Activated CD4-positive, alpha-beta T cell treated with anti-CD3 and anti-CD28 coated beads, Interleukin-2, amount 10 ng/mL, durations not matched to agents 7 days and 5 days (primary cell): ENCODE results near the gene SMAD3. TPM values are rescaled to one million over a fixed set of nuclear protein-coding genes. Genes with fewer than 3 reads are reported as not detected.

Experiments
- CTCF ChIA-PET: fragments of 350-600 bp; sonication (Branson Sonifier 250); formaldehyde crosslinking; loops from one replicate; lab custom pipeline; 2021; ENCODE audit warnings: antibody characterized with exemption; lab: Charles Lee
- POLR2A ChIA-PET: fragments of 350-600 bp; sonication (Branson Sonifier 250); formaldehyde crosslinking; loops from one replicate; lab custom pipeline; 2021; ENCODE audit warnings: antibody characterized with exemption; lab: Charles Lee
- DNase-seq: peaks from one replicate; pipeline ENCODE4 v3.0.0-alpha.2; 2020
- H3K27ac Mint-ChIP-seq: one replicate; pipeline ENCODE4 v1.8.0; 2021; ENCODE audit warnings: mild to moderate bottlenecking, moderate library complexity, mixed read lengths
- H3K27me3 Mint-ChIP-seq: one replicate; pipeline ENCODE4 v1.8.0; 2021; ENCODE audit warnings: mixed read lengths
- H3K36me3 Mint-ChIP-seq: one replicate; pipeline ENCODE4 v1.8.0; 2021; ENCODE audit warnings: low read depth, mixed read lengths
- H3K4me1 Mint-ChIP-seq: one replicate; pipeline ENCODE4 v1.8.0; 2021; ENCODE audit warnings: mixed read lengths
- H3K4me3 Mint-ChIP-seq: one replicate; pipeline ENCODE4 v1.8.0; 2021; ENCODE audit warnings: mild to moderate bottlenecking, moderate library complexity, mixed read lengths
- H3K9me3 Mint-ChIP-seq: one replicate; pipeline ENCODE4 v1.8.0; 2021; ENCODE audit warnings: mixed read lengths
- total RNA-seq, 2 experiments: library from RNA; stranded (reverse); gene quantifications; one replicate each; pipeline ENCODE4 v1.2.3, GENCODE V29; 2021

Gene SMAD3
- total RNA-seq, 2 experiments from 2014 or later, result 81.6 to 83.9 TPM

DNA sequence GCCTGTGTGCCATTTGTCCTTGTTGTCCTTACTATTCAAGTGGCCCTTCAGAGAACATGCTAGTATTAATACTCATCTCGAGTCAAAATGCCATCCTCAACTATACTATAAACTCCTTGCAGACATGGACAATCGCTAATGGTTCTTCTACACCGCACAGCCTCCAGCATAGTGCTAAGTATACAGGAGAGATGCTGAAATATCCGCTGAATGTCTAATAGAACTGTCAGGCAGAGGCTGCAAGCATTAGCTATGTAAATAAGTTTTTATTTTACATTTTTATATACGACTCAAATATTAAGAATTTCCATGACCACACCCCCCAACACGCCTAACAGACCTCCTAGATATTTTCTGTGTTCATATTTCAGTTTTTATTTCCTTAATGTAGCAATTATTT is 149.7 kb downstream of the SMAD3 start:
- Mint-ChIP-seq H3K27me3 (no peaks in the 10 kb centered on the region), H3K4me3 (no peak overlapping the region), H3K36me3 (peaks cover 34% of the 10 kb centered on the region), H3K9me3 (no peaks in the 10 kb centered on the region), H3K4me1 (peaks cover 7% of the 10 kb centered on the region), H3K27ac (no peak overlapping the region)
- POLR2A ChIA-PET, result no interaction called here
- CTCF ChIA-PET, result no interaction called here
- no peak for DNase-seq

DNA sequence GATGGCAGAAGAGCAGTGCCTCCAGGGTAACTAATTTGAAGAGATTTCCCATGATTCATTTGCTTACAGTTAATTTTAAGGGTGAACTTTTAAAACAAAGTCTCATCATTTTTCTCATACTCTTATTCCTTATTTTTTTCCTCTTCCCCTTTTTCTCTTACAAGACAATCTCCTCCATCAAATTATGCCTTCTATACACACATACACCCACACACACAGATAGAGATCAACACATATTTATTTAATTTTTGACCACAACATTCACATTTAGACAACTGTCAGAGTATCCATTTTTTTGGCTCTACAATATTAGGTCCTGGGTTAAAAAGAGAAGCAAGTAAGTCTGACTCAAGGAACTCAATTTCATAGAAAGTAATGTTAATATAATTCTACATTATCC is 151.5 kb downstream of the SMAD3 start:
- Mint-ChIP-seq H3K9me3 (no peaks in the 10 kb centered on the region), H3K27me3 (no peaks in the 10 kb centered on the region), H3K27ac (no peak overlapping the region), H3K36me3 (peaks cover 40% of the 10 kb centered on the region), H3K4me3 (no peak overlapping the region), H3K4me1 (peaks cover 7% of the 10 kb centered on the region)
- ChIA-PET CTCF (no interaction called here), POLR2A (no interaction called here)
- no peak for DNase-seq

DNA sequence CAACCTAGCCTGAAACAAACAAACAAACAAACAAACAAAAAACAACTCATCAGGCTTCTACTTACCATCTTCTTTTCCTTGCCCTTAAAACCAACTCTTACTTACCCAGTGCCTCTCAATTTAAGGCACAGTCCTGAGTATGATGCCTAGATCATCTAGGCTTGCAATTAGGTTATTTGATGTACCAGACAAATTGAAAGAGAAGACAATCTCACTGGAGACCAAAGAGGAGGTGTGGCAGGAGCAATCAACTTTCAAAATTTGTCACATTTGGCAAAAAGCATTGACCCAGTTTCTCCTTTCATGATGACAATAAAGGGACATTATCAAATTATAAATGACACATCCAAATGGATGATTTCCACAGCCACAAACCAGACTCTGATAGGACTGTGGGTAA is 153.0 kb downstream of the SMAD3 start:
- H3K27ac Mint-ChIP-seq, result no peak overlapping the region
- no peak overlapping the region for H3K4me3 Mint-ChIP-seq
- no peak for DNase-seq
- ChIA-PET CTCF (no interaction called here), POLR2A (no interaction called here)
- peaks cover 7% of the 10 kb centered on the region for H3K4me1 Mint-ChIP-seq
- peaks cover 40% of the 10 kb centered on the region for H3K36me3 Mint-ChIP-seq
- H3K9me3 Mint-ChIP-seq, result no peaks in the 10 kb centered on the region
- H3K27me3 Mint-ChIP-seq, result no peaks in the 10 kb centered on the region

DNA sequence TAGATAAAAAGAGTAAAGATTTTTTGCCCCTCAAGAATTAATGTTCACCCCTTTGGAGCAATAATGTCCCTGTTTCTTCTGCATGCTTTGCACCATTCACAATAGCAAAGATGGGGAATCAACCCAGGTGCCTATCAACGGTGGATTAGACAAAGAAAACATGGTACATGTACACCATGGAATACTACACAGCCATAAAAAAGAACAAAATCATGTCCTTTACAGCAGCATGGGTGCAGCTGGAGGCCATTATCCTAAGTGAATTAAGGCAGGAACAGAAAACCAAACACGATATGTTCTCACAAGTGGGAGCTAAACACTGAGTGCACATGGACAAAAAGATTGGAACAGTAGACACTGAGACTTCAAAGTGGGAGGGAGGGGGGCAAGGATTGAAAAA is 153.9 kb downstream of the SMAD3 start:
- H3K36me3 Mint-ChIP-seq, result peaks cover 38% of the 10 kb centered on the region
- no peak overlapping the region for H3K27ac Mint-ChIP-seq
- ChIA-PET POLR2A (interaction anchor here (0.6 kb wide), 1 partner anchor 115 kb away, joined by 3 read pairs; no protein-coding TSS in a partner anchor), CTCF (interaction anchor here (1.1 to 1.4 kb wide), 2 partner anchors 10 to 17 kb away, joined by 3 read pairs; no protein-coding TSS in a partner anchor)
- no peak overlapping the region for H3K4me3 Mint-ChIP-seq
- no peak for DNase-seq
- no peaks in the 10 kb centered on the region for H3K9me3 Mint-ChIP-seq
- H3K27me3 Mint-ChIP-seq, result no peaks in the 10 kb centered on the region
- H3K4me1 Mint-ChIP-seq, result peaks cover 7% of the 10 kb centered on the region

DNA sequence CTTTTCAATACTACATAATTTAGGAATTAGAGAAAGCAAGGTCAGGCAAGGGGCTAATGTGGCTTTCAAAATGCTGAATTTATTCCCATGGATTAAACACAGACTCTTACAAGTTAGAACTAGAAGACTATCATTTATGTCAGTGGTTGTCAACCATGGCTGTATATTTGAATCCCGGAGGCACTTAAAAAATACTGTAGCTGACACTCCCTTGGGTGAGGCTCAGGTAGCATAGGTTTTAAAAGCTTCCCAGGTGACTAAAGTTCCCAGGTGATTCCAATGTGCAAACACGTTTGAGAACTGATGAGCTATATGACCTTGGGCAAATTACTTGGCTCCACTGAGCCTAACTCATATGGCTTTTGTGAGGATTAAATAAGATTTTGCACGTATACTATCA is 159.5 kb downstream of the SMAD3 start:
- no peak for DNase-seq
- ChIA-PET CTCF (interaction anchor here (0.7 to 2.0 kb wide), 3 partner anchors 12 to 200 kb away, joined by 3 to 8 read pairs (median 4); no protein-coding TSS in a partner anchor), POLR2A (no interaction called here)
- H3K27me3 Mint-ChIP-seq, result no peaks in the 10 kb centered on the region
- no peaks in the 10 kb centered on the region for H3K9me3 Mint-ChIP-seq
- H3K27ac Mint-ChIP-seq, result no peak overlapping the region
- peaks cover 37% of the 10 kb centered on the region for H3K36me3 Mint-ChIP-seq
- no peak overlapping the region for H3K4me3 Mint-ChIP-seq
- H3K4me1 Mint-ChIP-seq, result peaks cover 14% of the 10 kb centered on the region

DNA sequence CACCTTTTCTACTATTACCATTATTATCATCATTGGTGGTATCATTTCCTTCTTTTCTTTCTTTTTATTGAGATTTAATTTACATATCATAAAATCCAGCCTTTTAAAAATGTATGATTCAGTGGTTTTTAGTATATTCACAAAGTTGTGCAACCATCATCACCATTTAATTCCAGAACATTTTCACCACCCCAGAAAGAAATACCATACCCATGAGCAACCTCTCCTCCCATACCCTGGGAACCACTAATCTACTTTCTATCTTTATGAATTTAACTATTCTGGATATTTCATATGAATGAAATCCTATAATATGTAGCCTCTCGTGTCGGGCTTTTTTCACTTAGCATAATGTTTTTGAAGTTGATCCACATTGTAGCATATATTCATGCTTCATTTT is 159.9 kb downstream of the SMAD3 start:
- Mint-ChIP-seq H3K4me1 (peaks cover 14% of the 10 kb centered on the region), H3K27me3 (no peaks in the 10 kb centered on the region), H3K9me3 (no peaks in the 10 kb centered on the region), H3K36me3 (peaks cover 38% of the 10 kb centered on the region), H3K4me3 (no peak overlapping the region), H3K27ac (no peak overlapping the region)
- CTCF ChIA-PET, result interaction anchor here (2.0 kb wide), 1 partner anchor 14 kb away, joined by 8 read pairs; no protein-coding TSS in a partner anchor
- POLR2A ChIA-PET, result no interaction called here
- DNase-seq, result no peak

DNA sequence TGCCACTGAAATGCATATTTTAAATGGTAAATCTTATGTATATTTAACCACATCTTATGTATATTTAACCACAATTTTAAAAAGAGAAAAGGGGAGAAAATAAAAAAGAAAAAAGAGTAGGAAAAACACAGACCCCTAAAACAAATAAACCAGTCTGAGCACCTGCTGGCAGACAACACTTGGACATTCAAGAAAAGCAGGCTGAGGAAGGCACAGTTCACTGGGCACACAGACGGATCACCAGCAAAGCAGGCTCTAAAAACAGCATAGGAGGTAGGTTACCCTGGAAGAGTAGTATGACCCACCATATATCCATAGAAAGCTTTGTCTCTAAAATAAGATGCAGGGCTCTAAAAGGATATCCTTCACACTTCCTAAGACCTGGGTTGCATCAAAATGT is 162.0 kb downstream of the SMAD3 start:
- H3K4me1 Mint-ChIP-seq, result peaks cover 14% of the 10 kb centered on the region
- peaks cover 51% of the 10 kb centered on the region for H3K36me3 Mint-ChIP-seq
- ChIA-PET POLR2A (no interaction called here), CTCF (no interaction called here)
- no peaks in the 10 kb centered on the region for H3K27me3 Mint-ChIP-seq
- no peak overlapping the region for H3K27ac Mint-ChIP-seq
- DNase-seq, result no peak
- H3K9me3 Mint-ChIP-seq, result no peaks in the 10 kb centered on the region
- no peak overlapping the region for H3K4me3 Mint-ChIP-seq

DNA sequence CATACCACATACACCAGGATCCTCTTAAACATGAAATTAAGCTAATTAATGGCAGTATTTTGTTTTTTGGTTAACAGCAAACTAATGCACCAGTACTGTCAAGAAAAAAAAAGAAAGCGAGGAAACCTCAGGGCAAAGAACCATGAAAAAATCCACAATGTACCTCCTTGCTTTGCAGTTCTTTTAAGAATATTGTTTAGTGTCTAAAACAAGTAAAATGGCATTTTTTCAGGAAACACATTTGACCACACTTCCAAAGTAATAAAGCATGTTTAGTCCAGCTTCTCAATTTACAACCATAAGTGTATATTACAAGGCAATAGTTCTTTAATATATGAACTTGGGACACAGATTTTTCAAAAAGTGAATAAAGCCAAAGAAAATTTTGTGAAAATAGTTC is 162.4 kb downstream of the SMAD3 start:
- peaks cover 14% of the 10 kb centered on the region for H3K4me1 Mint-ChIP-seq

DNA sequence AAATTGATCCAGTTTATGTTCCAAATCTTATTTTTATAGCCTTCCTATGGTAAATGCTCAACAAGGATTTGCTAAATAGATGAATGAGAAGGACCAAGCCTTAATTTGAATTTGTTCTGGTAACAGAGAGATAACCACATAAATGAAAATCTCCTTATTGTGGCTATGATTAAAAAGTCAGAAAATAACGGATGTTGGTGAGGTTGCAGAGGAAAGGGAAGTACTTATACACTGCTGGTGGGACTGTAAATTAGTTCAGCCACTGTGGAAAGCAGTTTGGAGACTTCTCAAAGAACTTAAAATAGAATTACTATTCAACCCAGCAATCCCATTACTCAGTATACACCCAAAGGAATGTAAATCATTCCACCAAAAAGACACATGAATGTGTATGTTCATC is 162.9 kb downstream of the SMAD3 start:
- Mint-ChIP-seq H3K27me3 (no peaks in the 10 kb centered on the region), H3K9me3 (no peaks in the 10 kb centered on the region), H3K4me1 (peaks cover 14% of the 10 kb centered on the region), H3K36me3 (peaks cover 58% of the 10 kb centered on the region), H3K4me3 (no peak overlapping the region), H3K27ac (no peak overlapping the region)
- POLR2A ChIA-PET, result no interaction called here
- DNase-seq, result no peak
- CTCF ChIA-PET, result no interaction called here

More for the DNA sequence above, 162.4 kb downstream of the SMAD3 start:
- Mint-ChIP-seq H3K27me3 (no peaks in the 10 kb centered on the region), H3K9me3 (no peaks in the 10 kb centered on the region), H3K4me3 (no peak overlapping the region), H3K36me3 (peaks cover 54% of the 10 kb centered on the region), H3K27ac (no peak overlapping the region)
- POLR2A ChIA-PET, result no interaction called here
- no peak for DNase-seq
- CTCF ChIA-PET, result no interaction called here

DNA sequence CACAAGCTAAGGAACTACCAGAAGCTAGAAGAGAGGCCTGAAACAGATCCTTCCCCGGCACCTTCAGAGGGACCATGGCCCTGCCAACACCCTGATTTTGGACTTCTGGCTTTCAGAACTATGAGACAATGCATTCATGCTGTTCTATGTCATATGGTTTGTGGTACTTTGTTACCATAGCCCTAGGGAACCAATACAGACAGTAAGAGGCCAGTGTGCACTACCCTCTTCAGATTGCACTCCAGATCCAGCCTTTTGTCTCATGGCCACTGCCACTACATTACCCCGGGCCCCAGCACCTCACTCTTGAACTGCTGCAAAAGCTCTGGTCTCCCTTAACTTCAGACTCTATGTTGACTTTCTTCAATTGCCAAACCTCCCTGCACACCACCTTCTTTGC is 165.1 kb downstream of the SMAD3 start:
- Mint-ChIP-seq H3K27ac (no peak overlapping the region), H3K36me3 (peaks cover 68% of the 10 kb centered on the region), H3K27me3 (no peaks in the 10 kb centered on the region), H3K9me3 (no peaks in the 10 kb centered on the region), H3K4me3 (no peak overlapping the region), H3K4me1 (peaks cover 14% of the 10 kb centered on the region)
- DNase-seq, result no peak
- ChIA-PET POLR2A (no interaction called here), CTCF (no interaction called here)

DNA sequence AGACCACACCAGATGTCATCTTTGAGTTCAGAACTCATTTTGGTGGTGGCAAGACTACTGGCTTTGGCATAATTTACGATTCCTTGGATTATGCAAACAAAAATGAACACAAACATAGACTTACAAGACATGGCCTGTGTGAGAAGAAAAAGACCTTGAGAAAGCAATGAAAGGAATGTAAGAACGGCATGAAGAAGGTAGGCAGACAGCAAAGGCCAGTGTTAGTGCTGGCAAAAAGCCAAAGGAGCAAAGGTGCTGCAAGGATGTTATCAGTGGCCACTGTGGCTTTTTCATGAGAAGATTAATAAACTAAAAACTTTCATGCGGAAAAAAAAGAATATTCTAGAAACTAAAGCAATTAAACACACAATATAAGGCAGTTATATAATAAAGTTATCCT is 167.2 kb downstream of the SMAD3 start:
- no peaks in the 10 kb centered on the region for H3K9me3 Mint-ChIP-seq
- DNase-seq, result no peak
- peaks cover 15% of the 10 kb centered on the region for H3K4me1 Mint-ChIP-seq
- POLR2A ChIA-PET, result no interaction called here
- no peak overlapping the region for H3K4me3 Mint-ChIP-seq
- peaks cover 68% of the 10 kb centered on the region for H3K36me3 Mint-ChIP-seq
- CTCF ChIA-PET, result no interaction called here
- no peak overlapping the region for H3K27ac Mint-ChIP-seq
- no peaks in the 10 kb centered on the region for H3K27me3 Mint-ChIP-seq

DNA sequence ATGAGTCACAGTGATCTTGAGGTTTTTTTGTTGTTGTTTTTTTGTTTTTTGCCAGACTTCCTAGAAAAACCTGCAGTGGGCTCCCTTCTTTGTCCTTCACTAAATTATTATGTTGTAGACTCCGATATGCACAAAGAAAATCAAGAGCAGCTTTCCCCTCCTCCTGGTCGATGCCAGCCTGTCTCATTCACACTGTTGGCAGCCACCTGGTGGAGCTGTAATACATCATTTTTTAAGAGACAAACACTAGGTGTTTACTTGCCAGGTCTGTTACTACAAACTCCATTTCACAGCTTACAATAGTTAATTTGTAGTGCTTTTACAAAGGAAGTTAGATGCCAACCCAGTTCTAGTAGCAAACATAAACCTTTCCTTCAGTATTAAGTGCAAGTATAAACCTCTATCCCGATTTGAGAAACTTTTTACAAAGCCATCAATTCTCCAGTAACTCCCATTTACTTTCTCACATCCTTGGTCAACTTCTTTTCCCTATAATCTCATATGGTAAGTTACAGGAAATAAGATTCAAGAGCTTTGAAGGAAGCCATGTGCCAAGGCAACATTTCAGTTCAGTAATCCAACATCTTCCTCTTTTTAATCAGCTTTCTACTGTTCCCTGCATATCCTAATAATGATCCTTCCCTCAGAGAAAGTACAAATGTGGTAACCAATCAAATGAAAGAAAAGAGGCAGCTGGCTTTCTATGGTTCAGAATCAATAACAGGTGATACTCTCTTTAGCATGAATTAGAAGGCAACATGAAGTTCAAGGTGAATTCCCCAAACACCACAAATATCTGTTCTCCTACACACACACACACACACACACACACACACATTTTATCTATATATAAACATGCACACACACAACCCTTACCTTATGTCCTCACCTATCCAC is 175.1 kb downstream of the SMAD3 start:
- DNase-seq, result peak; percentile 38
- ChIA-PET CTCF (interaction anchor here (0.7 to 1.6 kb wide), 4 partner anchors 11 to 332 kb away, joined by 3 to 8 read pairs (median 4); no protein-coding TSS in a partner anchor), POLR2A (no interaction called here)
- no peaks in the 10 kb centered on the region for H3K9me3 Mint-ChIP-seq
- H3K36me3 Mint-ChIP-seq, result peaks cover 23% of the 10 kb centered on the region
- peaks cover 58% of the 10 kb centered on the region for H3K4me1 Mint-ChIP-seq
- peak overlapping the region; percentile 93 for H3K27ac Mint-ChIP-seq
- no peaks in the 10 kb centered on the region for H3K27me3 Mint-ChIP-seq
- peak overlapping the region; percentile 57 for H3K4me3 Mint-ChIP-seq

DNA sequence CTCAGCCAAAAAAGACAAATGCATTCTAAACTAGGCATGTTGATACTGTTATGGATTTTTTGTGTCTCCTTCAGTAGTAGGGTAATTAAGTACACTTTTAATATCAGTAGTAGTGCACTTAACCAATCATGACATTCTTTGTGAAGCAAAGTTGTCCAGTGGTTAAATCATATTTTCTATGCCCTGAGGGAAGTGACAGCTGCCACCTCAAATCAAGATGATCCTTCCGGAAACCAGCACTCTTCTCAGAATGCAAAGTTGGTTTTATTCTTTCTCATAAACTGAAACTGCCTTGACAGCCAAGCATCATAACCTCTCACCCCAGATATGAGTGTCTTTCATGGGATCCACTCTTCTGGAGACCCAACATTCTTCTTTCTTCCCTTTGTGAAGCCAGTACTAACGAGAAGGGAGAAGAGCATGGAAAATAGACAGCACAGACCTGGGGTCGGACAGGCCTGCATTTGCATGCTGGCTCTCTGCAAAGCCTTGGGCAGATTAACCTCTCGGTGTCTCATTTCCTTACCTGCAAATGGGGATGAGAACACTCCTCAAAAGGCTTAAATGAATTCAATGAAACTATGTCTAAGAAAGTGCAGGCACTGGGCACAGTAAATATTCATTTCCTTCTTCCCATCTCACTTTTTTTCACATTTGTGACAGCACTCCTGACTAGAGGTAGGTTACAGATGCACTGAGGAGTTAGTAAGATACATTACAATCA is 175.9 kb downstream of the SMAD3 start:
- H3K9me3 Mint-ChIP-seq, result peaks cover under 1% of the 10 kb centered on the region
- ChIA-PET POLR2A (no interaction called here), CTCF (no interaction called here)
- H3K27me3 Mint-ChIP-seq, result no peaks in the 10 kb centered on the region
- H3K4me3 Mint-ChIP-seq, result peak overlapping the region; percentile 57
- H3K27ac Mint-ChIP-seq, result peak overlapping the region; percentile 93
- peaks cover 23% of the 10 kb centered on the region for H3K36me3 Mint-ChIP-seq
- peak; percentile 46 for DNase-seq
- peaks cover 58% of the 10 kb centered on the region for H3K4me1 Mint-ChIP-seq
